Psoas muscle (tissue), 8 donors: Measurements from ENCODE around the gene HNRNPA0. TPM values are rescaled to one million over a fixed set of nuclear protein-coding genes. Genes with fewer than 3 reads are reported as not detected.

Experiments used
- ATAC-seq, 4 donors: fragments of 200-7000 bp; cut with Tn5 transposase; one replicate each; pipeline ENCODE4 v1.9.1; 2020; ENCODE audit warnings: moderate library complexity in 3 of 4, mild to moderate bottlenecking in 2 of 4
- DNase-seq, 2 donors: peaks; one replicate each; pipeline ENCODE4 v3.0.0-alpha.2; 2020
- H3K27ac ChIP-seq: fragments of 200-600 bp; one replicate; pipeline ENCODE4 v1.8.0; 2022
- H3K27me3 ChIP-seq, 3 donors: fragments of 200-600 bp in 1 of 3; one replicate each; pipeline versions ENCODE4 v1.6.1 to v1.8.0; 2013 to 2022; ENCODE audit warnings: low read length in 2 of 3, mild to moderate bottlenecking in 2 of 3, moderate library complexity in 1 of 3; ENCODE audit not compliant: insufficient read depth in 3 of 3
- H3K36me3 ChIP-seq, 2 donors: fragments of 200-600 bp in 1 of 2; one replicate each; pipeline versions ENCODE4 v1.6.1 to v1.8.0; 2013 to 2022; ENCODE audit warnings: low read depth in 1 of 2, mild to moderate bottlenecking in 1 of 2, moderate library complexity in 1 of 2; ENCODE audit not compliant: insufficient read depth in 1 of 2
- H3K4me1 ChIP-seq: fragments of 200-600 bp; one replicate; pipeline ENCODE4 v1.8.0; 2022
- H3K4me3 ChIP-seq: fragments of 200-600 bp; one replicate; pipeline ENCODE4 v1.8.0; 2022; ENCODE audit warnings: mild to moderate bottlenecking
- H3K9me3 ChIP-seq: fragments of 200-600 bp; one replicate; pipeline ENCODE4 v1.8.0; 2022
- WGBS, 3 donors: extraction: QIAGEN DNeasy Blood & Tissue Kit; methylation state at CpG; one replicate each; pipeline versions ENCODE4 v1.1.6 to v1.1.7; 2013; 5-methylcytosine and 5-hydroxymethylcytosine counted together
- intact Hi-C, 2 donors: fragments of 100-400 bp; cut with DNase I; formaldehyde crosslinking; loops; one replicate each; pipeline versions ENCODE4 v1.11.0 to v1.14.2; 2022
- polyA plus RNA-seq, 3 donors: library from polyadenylated mRNA; stranded (reverse); fragments of 200-250 nt; gene quantifications; one replicate each; pipeline ENCODE4 v1.2.3, GENCODE V29; 2013
- total RNA-seq, 4 donors: library from RNA; stranded (reverse); fragmentation: NEBNext Ultra II Directional in 2 of 4; extraction: Animal tissue kit (Norgen Biotek cat#: 25700) in 2 of 4; gene quantifications; one replicate each; pipeline versions ENCODE4 v1.2.1 to v1.2.4, GENCODE V29; 2021 to 2023
- TF ChIP-seq, protein P1 (sequence below): fragments of 200-600 bp; IDR thresholded peaks from one replicate; pipeline ENCODE4 v1.8.0; 2022; ENCODE audit warnings: antibody characterized with exemption
- donor health status: healthy with polysubstance abuse.
- donor health status: DM: no; HTN: no; CAD: no; lungs with moderate emphysema.
- donor health status: Bipolar disorder and iron deficiency.
- donor health status: healthy.
- donor health status: DM: yes; HTN: yes; CAD: no.
- donor health status: DM: no; HTN: no; CAD: no.
- donor health status: DM: no; HTN: no; CAD: no.
- donor health status: DM: yes; HTN: yes; CAD: no.

The HNRNPA0 gene
- total and polyA plus RNA-seq, 7 donors, result 11.5 to 19.2 (median 13.3) TPM

DNA sequence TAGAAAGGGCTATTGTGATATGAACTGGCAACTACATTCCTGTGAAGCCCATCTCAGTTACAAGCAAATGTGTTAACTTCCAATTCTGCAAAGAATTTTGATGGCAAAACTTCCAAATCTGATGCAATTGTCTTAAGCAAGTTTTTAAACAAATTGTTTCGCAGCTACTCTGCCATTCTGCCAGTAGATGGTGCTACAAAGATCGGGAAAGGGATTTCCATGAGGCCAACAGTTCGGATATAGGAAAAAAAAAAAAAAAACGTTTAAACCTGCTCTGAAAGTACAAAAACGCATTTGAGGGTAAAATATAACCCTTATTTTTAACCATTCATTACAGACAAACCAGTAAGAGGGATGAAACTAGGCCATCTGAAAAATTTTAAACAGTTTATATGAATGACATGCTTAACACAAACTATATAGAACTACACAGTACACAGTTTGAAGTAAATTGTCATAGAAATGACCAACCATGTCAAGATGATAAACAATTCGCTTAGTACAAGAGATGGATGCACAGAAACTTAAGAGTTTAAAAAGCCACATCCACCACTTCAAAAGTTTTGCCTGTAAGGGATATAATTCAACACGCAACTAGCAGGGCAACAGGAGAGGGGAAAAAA is 2.2 kb downstream of the HNRNPA0 start:
- TF ChIP-seq, protein P1, sequence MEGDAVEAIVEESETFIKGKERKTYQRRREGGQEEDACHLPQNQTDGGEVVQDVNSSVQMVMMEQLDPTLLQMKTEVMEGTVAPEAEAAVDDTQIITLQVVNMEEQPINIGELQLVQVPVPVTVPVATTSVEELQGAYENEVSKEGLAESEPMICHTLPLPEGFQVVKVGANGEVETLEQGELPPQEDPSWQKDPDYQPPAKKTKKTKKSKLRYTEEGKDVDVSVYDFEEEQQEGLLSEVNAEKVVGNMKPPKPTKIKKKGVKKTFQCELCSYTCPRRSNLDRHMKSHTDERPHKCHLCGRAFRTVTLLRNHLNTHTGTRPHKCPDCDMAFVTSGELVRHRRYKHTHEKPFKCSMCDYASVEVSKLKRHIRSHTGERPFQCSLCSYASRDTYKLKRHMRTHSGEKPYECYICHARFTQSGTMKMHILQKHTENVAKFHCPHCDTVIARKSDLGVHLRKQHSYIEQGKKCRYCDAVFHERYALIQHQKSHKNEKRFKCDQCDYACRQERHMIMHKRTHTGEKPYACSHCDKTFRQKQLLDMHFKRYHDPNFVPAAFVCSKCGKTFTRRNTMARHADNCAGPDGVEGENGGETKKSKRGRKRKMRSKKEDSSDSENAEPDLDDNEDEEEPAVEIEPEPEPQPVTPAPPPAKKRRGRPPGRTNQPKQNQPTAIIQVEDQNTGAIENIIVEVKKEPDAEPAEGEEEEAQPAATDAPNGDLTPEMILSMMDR, result peak; percentile 72
- intact Hi-C loops, result loop anchor here in 1 of 2 donors (5.0 to 10.0 kb wide), 2 partner anchors 75 to 383 kb away; partner anchors contain the start of gene NME5
- peak overlapping the region; percentile 95 for H3K4me3 ChIP-seq
- no peak for ATAC-seq
- H3K27me3 ChIP-seq, result no peaks in the 10 kb centered on the region
- H3K36me3 ChIP-seq, result no peaks in the 10 kb centered on the region
- 2% methylated on average over 7 of the region's 7 CpGs for WGBS, 3 donors
- H3K27ac ChIP-seq, result peak overlapping the region; percentile 100
- no peaks in the 10 kb centered on the region for H3K9me3 ChIP-seq
- DNase-seq, result no peak
- H3K4me1 ChIP-seq, result peaks cover 25% of the 10 kb centered on the region

DNA sequence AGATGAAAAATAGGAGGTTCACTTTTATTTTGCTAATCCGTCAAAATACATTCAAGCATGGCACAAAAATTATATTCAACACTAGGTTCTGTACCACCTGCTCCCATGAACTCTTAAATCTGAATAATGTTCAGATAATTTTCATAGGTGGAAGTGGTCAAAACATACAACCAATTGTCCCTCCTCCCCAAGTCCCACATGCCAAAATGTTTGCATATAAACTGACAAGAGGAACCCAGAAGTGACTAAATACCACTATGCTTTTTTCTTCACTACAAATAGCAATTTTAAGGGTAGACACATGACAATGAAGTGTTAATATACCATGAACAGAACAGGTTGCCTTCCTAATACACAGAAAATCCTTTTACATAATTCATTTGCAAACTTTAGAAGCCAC is 3.7 kb downstream of the HNRNPA0 start:
- intact Hi-C loops, result loop anchor here in 1 of 2 donors (5.0 to 10.0 kb wide), 2 partner anchors 77 to 384 kb away; partner anchors contain the start of gene NME5
- Histone ChIP-seq H3K9me3 (no peaks in the 10 kb centered on the region), H3K4me1 (peaks cover 25% of the 10 kb centered on the region), H3K36me3 (no peaks in the 10 kb centered on the region), H3K4me3 (no peak overlapping the region), H3K27ac (no peak overlapping the region), H3K27me3 (no peaks in the 10 kb centered on the region)
- WGBS, 3 donors, result 78 to 91% (median 78%) methylated on average over 1 of the region's 1 CpG
- ATAC-seq, result no peak
- TF ChIP-seq, protein P1, result no peak
- no peak for DNase-seq

DNA sequence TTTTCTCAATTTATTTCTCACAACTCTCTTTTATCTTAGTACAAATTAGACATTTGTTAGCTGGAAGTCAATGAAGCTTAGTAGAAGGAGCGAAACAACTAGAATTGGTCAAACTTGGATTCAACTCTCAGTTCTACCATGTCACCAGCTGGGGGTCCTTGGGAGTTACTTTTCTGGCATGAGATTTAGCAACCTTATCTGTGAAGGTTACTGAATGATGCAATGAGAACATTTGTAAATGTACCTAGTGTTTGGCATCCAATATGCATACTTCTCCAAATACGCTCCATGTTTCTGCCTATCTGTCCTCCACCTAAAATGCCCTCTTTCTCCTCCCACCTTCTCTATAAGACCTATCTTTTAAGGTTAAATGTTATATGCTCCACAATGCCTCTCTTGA is 6.3 kb downstream of the HNRNPA0 start:
- intact Hi-C loops, result no loop called here
- Histone ChIP-seq H3K36me3 (no peaks in the 10 kb centered on the region), H3K4me3 (no peak overlapping the region), H3K27me3 (no peaks in the 10 kb centered on the region), H3K27ac (no peak overlapping the region), H3K9me3 (no peaks in the 10 kb centered on the region), H3K4me1 (peaks cover 25% of the 10 kb centered on the region)
- no peak for DNase-seq
- WGBS, 3 donors, result 81 to 92% (median 84%) methylated on average over 2 of the region's 2 CpGs
- ATAC-seq, result no peak
- TF ChIP-seq, protein P1, result no peak

DNA sequence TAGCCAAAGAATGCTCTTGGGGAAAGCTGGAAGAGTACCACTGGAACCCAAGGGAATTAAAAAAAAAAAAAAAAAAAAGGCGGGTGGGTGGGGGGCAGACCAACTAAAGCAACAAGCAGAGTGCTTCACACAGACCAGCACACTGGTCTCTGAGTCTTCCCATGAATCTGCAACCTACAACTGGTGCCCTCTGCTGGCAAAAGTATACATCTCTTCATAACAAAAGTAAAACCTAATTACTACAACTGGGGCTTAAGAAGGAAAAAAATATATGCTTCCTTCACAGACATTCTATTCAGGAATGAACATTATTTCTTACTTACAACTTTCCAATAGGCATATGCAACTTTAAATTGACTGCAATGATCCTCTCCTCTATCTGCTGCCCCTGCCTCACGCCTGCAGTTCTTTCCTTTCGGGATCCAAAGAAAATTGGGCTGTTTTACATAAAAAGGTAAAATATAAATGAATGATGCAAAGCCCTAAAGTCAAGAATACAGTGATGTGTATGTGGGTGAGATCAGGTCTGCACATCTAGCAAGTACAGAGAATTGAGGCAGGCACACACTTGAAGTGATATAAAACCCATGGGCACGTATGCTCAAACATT is 11.0 kb downstream of the HNRNPA0 start:
- DNase-seq, result no peak
- TF ChIP-seq, protein P1, result peak; percentile 70

More for the DNA sequence above, 11.0 kb downstream of the HNRNPA0 start:
- Histone ChIP-seq H3K4me3 (no peak overlapping the region), H3K9me3 (no peaks in the 10 kb centered on the region), H3K36me3 (no peaks in the 10 kb centered on the region), H3K4me1 (no peaks in the 10 kb centered on the region), H3K27me3 (no peaks in the 10 kb centered on the region), H3K27ac (no peak overlapping the region)
- intact Hi-C loops, result loop anchor here in 1 of 2 donors (1.0 kb wide), 2 partner anchors 82 to 114 kb away; no protein-coding TSS in a partner anchor
- peak; percentile 62 to 90 (median 84) for ATAC-seq
- WGBS, 3 donors, result 72 to 75% (median 72%) methylated on average over 4 of the region's 4 CpGs
